Loucy (cell line): ENCODE results near the gene NOTCH1.

Experiments used
- CTCF ChIP-seq: fragments of 200-600 bp; sonication (generic); conservative IDR thresholded peaks from 2 replicates; pipeline ENCODE4 v1.5.1; 2014; ENCODE audit warnings: mild to moderate bottlenecking, antibody characterized with exemption, low read length
- EZH2phosphoT487 ChIP-seq: fragments of 200-600 bp; IDR thresholded peaks from 2 replicates; pipeline ENCODE4 v1.6.1; 2018; ENCODE audit warnings: antibody characterized with exemption, mild to moderate bottlenecking, moderate library complexity, borderline replicate concordance

GRCh38 chr9:136507221-136507991, 38.4 kb downstream of the NOTCH1 start:
- no peak for TF ChIP-seq CTCF
- TF ChIP-seq EZH2phosphoT487: no peak
